ENCODE results near the gene VPS72.

DNA sequence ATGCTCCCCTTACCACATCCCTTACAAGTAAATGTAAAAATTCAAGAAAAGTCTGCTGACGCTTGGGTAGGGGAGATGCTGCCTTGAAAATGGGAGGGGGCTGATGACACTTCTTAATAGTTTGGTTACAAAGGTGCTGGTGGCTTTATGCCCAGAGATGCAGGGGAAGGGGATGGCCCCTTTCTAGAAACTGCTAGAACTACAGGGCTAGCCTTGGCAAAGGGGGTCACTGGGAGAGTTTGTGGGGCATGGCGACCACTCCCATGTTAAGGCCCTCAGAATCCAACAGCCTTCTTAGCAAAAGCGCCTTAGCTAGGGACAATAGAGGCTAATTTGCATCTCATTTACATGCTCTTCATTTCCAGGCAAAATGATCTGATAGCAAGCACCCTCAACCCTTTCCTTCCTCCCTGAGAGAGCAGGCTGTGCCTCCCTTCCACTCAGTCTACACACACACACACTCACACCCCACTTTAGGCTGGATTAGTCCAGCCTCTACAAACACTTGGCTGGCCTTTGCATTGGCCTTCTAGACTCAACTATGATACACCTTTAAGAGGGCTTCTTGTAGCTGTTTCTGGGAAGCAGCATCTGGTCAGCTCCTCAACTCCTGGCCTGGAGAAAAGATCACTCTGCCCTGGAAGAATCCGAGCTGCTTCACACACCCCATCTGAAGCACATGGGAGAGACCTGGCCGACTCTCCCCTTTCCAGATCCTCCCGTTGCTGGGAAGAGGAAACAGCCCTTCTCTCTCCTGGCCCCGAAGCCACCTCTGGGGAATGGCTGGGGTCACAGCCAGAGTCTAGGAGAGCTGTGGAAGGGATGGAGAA, 45.3 kb downstream of the VPS72 start:
- TF ChIP-seq GATA2 (IDR thresholded peaks at IDR 0.05; ENCODE audit: low read depth, low read length): no peak
- no peak for TF ChIP-seq GATA3 (IDR thresholded peaks at IDR 0.05; ENCODE audit: low read depth, low read length)
